ENCODE data around the gene ZDHHC12. TPM values are rescaled to one million over a fixed set of nuclear protein-coding genes. Genes with fewer than 3 reads are reported as not detected.
A peak's percentile ranks its signal among the peaks of the same experiment; 100 is the strongest.

ZDHHC12 gene, protein sequence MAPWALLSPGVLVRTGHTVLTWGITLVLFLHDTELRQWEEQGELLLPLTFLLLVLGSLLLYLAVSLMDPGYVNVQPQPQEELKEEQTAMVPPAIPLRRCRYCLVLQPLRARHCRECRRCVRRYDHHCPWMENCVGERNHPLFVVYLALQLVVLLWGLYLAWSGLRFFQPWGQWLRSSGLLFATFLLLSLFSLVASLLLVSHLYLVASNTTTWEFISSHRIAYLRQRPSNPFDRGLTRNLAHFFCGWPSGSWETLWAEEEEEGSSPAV
- total RNA-seq = 4.1 TPM

DNA sequence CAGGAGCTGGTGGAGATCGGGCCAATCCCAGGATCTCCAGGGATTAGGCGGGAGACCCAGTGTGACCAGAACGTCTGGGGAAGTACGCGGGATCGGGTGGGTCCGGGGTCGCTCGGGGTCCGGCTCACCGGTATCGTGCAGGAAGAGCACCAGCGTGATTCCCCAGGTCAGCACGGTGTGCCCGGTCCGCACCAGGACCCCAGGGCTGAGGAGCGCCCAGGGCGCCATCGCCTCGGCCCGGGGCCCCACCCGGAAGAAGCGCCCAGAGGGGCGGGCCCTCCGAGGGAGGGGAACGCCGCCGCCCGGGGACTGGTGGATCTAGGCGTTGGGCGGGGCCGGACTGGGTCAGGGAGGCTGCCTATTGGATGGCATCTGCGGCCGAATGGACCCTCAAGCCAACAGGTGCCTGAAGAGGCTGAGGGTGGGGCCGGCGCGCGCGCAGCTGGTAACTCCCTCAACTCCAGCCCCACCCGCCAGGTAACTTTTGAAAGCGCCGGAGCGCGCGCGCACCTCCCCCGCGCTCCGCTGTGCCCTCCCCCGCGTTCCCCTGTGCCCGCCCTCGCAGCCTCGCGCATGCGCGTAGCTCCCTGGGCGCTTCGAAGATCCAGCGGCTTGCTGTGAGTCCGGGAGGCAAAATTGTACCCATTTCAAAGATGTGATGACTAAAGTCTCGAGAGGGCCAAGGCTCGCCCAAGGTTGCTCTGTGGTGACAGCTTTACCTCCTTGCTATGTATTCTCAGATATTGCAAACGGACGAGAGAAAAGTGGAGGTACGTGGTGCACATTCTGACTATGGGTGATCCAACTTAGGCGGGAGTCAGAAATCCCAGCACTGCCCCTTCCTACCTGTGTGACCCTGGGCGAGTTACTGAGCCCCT is at the start of gene ZDHHC12:
TSS of gene ZDHHC12 (minus strand) at position 262 of the 878 bp plus-strand sequence. CDS start at position 228, 34 bp downstream.
- peak; percentile 96 for DNase-seq

DNA sequence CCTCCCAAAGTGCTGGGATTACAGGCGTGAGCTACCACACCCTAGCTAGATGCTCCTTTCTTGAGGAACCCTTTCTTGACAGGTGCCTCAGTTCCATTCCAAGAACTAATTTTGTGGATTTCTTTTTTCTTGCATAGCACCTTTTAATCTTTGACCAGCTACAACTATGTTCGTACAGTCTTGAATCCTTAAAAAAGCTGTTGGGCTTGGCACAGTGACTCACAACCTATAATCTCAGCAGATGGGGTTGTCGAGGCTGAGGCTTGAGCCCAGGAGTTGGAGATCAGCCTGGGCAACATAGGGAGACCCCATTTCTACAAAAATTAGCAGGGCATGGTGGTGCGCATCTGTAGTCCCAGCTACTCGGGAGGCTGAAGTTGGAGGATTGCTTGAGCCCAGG is 49.1 kb upstream of the ZDHHC12 start:
- DNase-seq = no peak

DNA sequence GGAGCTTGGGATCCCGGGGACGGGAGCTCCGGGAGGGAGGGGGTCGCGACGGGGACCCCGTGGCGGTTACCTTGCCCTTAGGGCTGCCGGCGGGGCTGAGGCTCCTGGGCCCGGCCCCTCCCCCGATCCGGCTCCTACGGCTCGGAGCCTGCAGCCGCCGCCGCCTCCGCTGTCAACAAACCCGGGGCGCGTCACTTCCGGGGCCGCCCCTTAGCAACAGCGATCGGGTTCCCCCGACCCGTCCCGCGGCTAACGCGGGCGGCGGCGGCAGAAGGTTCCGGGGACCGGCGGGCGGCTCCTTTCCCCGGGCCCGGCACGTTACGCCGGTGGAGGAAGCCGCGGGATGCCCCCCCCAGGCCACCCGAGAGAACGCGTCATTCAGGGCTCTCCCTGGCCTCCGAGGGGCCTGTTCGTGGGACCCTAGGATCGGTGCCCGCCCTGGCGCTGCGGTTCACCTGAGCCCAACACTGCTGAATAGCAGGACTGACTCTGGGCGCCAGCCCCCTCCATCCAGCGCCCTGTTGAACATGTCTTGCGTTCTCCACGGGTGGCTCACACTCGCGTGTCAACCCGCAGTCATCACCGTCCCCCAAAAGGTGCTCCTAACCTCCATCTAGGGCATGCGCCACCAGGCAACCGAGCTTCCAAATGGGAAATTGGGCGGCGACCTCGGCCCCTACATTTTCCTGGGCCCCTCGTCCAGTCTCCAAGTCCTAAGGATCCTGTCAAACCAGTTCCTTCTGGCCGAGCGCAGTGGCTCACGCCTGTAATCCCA is 48.0 kb upstream of the ZDHHC12 start, which contains the start of gene ZER1:
TSS of gene ZER1 (minus strand) at position 183 of the 775 bp plus-strand sequence. CDS start 16,362 bp downstream, outside the sequence.
- peak; percentile 96 for DNase-seq

DNA sequence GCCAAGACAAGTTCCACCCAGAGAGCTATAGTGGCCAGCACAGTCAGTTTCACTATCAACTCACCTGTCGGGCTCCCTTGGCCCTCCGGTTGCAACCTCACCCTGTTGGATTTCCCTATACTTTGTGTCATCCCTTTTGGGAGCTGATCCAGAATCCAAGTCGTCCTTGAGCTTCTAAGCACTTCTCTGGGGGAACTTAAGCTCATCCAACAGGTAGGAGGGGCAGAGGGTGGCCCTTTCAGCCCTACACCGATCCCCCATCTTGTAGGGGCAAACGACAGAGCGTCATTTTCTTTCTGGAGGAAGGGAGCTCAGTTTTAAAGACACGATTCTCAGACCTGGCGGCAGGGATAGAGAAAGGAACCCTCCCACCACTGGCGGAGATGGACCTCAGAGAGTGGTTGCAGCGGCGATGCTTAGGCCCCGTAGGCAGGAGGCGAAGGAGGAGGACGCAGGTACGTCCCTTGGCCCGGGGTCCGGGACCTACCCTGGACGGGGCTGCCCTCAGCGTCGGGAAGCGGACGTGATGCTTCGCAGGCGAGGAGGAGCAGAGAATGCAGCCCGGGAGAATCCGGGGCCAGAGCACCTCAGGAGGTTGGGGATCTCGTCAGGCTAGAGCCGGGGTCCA is 47.3 kb upstream of the ZDHHC12 start:
- no peak for DNase-seq

DNA sequence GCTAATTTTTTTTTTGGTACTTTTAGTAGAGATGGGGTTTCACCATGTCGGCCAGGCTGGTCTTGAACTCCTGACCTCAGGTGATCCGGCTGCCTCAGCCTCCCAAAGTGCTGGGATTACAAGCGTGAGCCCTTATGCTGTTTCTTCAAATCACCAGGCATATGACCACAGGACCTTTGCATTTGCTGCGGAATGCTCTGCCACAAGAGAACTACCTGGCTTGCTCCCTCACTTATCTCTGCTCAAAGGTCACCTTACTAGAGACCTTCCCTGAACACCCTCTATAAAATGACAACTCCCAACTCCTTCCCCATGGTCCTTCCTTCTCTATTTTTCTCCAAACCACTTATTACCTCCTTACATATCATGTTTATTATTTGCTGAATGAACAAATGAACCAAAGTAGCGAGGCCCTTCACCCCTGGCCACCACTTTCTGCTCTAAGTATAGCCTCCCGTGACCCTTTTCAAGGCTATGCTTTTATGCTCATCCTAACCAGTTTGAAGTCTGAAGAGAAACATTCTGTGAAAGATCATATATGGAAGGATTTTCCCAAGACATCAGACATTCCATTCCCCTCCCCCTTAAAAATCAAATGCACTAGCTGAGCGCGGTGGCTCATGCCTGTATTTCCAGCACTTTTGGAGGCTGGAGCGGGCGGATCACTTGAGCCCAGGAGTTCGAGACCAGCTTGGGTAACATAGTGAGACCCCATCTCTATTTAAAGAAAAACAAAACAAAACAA is 46.5 kb upstream of the ZDHHC12 start:
- DNase-seq = no peak

DNA sequence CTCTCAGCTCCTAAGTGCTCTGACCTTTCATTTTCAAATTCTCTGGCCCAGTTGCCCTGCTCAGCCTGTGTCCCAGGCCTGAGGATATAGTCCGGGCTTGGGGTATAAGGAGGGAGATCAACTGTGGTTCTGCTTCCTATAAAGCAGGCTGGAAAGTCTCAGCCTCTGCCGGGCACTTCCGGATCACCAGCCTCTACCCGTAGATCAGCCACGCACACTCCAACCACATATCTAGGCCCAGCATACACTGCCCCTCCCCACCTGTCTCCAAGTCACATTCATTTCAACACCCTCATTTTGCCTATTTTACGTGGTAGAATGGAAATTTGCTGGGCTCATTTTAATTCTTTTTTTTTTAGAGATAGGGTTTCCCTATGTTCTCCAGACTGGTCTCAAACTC is 44.7 kb upstream of the ZDHHC12 start:
- no peak for DNase-seq

DNA sequence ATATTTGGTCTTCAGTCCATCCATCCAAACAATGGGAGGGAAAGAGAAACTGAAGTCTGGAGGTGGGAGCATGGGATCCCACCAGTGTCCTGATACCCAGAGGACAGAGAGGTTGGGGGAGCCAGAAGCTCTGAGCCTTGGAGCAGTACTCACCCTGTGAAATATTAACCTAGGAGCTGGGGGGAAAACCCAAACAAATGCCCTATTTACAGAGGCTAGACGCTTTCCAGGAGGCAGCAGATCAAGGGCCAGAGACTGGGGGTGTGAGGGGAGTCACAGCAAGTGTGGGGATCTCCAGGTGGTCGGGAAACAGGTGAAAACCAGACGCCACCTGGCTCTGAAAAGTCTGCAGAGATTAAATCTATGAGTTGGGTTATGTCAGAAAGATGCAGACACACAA is 41.6 kb upstream of the ZDHHC12 start:
- no peak for DNase-seq

DNA sequence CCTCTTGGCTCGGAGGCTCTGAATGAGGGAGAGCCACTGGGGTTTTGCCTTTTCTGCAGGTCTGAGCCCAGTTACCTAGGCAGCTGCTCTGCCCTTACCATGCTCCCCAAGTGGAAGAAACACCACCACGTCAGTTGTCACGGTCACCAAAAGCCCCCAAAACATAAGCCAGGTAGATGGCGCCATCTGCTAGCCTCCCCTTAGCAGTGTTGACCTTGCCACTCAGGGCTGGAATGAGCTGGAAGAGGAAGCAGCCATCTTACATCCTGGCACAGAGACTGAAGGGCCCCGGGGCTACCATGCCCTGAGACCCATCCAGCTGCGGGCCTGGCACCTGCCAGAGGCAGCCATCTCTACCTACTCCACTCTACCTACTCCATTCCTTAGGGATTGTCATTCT is 40.4 kb upstream of the ZDHHC12 start:
- DNase-seq = no peak

DNA sequence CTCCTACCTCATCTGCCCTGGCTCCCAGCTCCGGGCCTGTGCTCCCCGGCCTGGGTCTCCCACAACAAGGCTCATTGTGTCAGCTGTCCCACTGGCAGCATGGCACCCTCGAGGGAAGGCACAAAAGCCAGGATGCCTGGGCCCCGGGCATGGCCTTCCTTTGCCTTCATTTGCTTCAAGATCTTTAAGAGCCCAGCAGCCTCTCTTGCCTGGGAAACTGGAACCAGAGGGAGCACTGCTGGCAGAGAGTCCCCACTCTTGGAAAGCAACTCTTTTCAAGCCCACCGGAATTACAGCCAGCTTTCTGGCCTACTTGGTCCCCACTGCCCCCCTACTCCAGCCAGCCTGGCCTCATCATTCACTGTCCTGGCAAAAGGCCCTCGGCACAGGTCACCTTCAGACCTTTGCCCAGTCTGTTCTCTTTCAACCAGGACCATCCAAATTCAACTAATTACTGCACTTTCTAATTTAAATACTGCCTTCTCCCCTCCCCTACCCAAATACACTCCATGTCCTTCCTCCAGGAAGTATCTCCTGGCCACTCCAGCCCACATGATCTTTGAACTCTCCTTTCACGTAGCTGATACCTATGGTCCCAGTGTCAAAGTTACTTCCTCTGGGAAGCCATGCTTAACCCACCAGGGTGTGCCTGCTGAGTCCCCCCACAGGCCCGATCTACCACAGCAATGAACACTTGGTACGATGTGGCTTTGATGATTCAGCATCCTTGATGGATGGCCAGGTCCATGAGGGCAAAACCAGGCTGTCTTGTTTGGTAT is 38.9 kb upstream of the ZDHHC12 start:
- no peak for DNase-seq

DNA sequence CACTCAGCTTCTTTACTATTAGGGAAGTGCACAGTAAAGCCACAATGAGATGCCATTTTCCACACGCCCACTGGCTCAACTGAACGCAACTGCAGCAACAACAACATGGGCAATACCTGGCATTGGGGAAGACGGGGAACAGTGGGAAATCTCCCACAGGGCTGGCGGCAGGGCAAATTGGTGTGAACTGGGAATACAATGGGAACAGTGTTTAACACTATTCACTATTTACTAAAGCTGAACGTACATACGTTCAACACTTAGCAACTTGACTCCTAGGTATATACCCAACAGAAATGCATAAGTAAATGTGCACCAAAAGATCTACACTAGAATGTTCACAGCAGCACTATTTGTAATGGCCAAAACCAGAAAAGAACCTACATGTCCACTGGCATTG is 33.7 kb upstream of the ZDHHC12 start:
- DNase-seq = no peak

DNA sequence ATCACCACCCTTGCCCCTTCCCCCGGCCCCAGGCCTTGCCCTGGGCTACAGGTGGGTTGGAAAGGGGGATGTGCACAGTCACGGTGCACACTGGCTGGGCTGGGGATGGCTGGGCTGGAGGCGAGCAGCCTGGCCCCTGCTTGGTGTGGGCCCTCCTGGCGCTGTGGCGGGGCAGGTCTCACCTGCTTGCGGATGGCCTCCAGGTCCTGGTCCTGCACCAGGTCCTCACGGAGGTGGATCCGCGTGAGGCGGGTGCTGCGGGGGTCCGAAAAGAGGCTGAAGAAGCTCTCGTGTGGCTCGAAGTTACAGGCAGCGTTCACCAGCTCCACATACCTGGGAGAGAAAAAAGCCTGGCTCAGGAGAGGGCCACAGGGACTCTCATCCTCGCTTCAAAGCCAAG is 29.7 kb upstream of the ZDHHC12 start:
- no peak for DNase-seq

DNA sequence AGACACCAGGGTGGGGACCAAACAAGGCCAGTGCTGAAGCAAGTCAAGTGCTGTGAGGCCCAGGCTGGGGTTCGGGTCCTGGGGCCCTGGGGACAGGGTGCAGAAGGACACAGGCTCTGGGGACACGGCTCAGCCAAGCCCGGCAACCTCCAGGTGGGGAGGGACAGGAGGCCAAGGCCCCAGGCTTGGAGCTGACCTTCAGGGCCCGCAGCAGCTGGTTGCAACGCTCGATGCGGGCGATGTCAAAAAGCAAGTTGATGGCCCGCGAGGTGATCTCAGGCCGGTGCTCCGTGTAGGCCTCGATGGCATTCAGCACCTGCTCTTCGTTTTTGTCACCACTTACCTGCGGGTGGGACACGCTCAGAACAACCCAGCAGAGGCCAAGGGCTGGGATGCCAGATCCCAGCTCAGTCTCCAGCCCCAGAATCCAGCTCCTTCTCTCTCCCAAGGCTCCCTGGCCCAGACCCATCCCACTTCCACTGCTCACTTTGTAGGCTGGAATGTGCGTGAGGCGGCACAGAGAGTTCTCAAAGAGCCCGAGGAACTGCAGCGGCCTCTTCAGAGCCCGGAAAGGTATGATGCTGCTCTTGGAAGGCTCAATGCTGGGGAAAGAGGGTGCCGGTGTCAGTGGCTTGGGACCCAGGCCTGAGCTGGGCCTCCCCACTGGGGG is 27.1 kb upstream of the ZDHHC12 start:
- DNase-seq = no peak

DNA sequence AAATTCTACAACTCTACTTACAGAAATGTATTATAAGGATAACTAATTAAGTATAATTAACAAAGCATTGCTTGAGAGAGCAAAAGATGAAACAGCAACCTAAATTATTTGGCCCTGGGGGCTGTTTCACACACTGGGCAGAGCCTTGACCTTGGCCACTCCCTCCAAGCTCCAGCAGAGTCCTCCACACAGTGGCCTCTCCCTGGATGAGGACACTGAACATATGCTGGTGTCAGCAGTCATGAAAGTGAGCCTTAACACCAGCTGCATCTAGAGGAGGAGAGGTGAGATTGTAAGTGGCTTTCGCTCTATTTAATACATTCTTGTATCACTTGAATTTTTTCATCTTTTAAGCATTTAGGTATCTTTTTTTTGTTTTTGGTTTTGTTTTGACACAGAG is 23.3 kb upstream of the ZDHHC12 start:
- peak; percentile 52 for DNase-seq

DNA sequence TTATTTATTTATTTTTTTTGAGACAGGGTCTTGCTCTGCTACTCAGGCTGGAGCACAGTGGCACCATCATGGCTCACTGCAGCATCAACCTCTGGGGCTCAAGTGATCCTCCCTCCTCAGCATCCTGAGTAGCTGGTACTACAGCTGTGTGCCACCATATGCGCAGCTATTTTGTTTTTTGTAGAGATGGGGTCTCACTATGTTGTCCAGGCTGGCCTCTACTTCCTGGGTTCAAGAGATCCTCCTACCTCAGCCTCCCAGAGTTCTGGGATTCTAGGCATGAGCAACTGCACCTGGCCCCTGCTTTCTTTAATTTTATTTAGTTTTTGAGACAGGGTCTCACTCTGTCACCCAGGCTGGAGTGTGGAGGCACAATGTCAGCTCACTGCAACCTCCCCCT is 19.5 kb upstream of the ZDHHC12 start:
- DNase-seq = no peak

DNA sequence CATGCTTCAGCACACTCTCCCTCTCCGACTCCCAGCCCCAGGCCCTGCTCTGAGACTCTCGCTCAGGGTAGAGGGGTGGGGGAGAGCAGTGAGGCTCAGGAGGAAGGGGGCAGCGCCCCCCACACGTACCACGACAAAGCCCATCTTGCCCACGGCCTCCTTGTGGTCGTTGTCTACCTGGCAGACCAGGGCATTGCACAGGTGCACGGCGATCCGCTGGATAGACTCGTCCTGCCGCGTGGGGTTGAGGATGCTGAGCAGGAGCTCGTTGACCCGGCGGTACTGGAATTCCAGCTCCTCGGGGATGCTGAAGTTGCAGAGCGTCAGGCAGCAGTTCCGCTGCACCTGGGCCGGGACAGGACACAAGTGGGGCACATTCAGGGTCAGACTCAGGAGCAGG is 18.5 kb upstream of the ZDHHC12 start:
- no peak for DNase-seq

DNA sequence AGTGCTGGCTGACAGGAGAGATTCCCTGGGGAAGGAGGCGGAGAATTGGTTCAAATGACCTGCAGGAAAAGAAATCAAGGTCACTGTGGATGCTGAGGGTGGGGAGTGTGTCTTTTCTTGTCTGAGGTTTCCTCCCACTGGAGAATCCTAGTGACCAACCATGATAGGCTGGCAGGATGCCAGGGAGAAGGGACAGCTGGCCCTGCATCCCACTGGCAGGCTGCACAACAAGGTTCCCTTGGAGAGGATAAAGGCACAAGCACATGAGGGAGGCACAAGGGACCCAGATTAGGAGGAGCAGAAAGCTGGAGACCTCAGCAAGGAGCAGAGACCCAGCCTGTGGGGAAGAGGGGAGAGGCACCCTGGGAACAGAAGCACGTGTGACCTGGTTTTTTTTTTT is 11.4 kb upstream of the ZDHHC12 start:
- DNase-seq = peak; percentile 78

DNA sequence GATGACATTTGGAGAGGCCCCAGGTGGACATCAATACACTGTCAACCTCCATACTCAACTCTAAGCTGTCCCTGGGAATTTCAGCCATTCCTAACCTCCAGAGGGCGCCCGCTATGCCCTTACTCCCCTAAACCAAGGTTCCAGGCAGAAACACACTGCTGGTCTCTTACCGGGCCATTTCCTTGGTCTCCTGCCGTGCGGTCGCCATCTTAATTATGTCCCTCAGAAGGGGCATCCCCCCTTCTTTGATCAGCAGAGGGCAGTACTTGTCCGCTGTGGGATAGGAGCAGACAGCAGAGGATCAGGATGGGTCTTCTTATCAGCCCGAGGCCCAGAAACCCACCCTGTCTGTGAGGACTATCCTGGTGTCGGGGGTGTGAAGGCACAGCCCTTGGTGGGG is 9.3 kb upstream of the ZDHHC12 start:
- DNase-seq = peak; percentile 89

DNA sequence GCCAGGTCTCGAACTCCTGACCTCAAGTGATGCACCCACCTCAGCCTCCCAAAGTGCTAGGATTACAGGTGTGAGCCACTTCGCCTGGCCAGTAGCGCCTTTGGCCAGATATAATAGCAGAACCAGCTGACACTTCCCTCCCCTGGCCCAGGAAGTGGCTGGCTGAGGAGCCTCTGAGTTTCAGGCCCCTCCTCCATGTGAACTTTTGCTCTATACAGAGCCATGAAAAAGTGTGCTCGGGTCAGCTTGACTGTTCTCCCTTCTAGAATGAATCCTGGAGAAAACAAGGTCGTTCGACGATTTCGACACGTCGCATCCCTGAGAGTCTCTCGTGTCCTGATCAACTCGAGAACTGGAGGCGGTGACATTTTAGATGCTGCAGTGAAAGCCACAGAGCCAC is 8.6 kb upstream of the ZDHHC12 start:
- DNase-seq = no peak

DNA sequence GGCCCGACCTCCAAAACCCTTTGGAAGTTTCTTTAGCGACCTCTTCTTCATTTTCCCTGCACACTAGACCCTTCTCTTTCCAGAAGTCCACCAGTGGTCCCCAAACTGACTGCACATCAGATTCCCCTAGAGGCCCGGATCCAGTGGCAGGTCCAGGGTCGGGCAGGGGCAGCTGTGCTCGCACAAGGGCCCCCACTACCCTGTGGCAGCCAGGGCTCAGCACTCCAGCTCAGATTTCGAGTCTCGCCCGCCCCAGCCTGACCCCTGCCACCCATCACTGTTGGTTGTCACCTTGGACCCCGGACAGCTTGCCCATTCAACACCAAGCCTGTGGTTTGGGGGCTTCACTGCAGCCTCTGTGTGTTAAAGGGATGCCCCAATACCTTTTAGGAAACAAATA is 7.8 kb upstream of the ZDHHC12 start:
- no peak for DNase-seq

DNA sequence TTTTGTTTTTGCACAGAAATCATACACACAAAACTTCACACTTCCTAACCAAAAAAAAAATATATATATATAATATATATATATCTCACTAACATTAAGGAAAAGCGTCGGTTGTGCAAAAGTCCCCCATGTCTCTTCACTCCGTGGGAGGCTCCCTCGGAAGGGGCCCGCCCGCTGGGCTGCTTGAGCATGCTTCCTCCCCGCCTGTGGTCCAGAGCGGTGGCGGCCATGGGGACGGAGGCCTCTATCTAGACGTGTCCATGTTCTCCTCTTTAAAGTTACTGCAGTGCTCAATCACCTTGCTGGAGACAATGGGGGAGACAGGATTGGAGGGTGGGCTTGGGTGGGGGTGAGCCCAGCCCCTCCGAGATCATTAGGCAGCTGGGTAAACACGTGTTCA is 7.2 kb upstream of the ZDHHC12 start:
- DNase-seq = no peak

Measured in tongue (tissue), 2 donors.